Activated gamma-delta T cell treated with Interleukin-2 at 50 U/mL for 16 hours (primary cell): ENCODE measurements around the gene TTC9C.
"Not testable (repeated sequence)": the region's sequence is repeated elsewhere in the genome, so short reads cannot be mapped to it uniquely, and the experiment has no call there.

ENCODE experiments used
- DNase-seq: peaks from one replicate; pipeline ENCODE4 v3.0.0-alpha.2; 2020

Gene TTC9C

DNA sequence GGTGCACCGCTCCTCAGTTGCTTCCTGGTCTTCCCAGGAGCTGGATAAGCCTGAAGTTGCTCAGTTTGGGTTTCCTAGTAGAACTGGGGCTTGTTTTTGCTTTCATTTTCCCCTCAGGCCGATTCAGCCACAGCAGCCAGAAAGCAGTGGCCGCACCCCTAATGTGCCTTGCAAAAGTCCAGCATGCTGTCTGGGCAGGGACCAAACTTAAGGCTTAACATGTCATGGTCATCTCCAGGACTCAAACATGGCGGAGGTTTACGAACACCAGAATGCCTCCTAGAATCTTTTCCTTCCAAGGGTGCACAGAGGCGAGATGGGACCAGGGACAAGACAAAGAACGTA, 18.3 kb upstream of the TTC9C start:
- DNase-seq: peak; percentile 19

DNA sequence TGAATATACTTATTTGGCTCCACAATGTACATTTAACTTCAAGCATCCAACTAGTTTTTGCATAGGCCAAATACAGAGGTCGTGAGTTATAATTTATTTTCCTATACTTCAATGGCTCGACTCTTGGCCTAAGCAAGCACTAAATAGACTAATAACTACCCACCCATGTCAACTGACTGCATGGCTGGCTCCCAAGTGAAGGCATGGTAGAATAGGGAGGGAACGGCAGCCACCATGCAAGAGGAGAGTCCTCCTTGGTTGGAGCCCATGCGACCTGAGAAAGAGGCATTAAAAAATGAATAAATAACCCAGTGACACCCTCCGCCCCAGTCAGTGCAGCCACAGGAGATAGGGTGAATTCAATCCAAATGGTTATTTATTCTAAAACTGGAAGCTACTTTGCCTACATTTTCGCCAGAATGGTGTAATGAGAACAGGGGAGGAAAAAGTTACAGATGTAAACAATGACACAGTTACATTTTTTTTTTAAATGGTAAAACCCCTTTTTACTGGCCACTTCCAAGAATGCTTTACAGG, 15.9 kb upstream of the TTC9C start:
- no peak for DNase-seq

DNA sequence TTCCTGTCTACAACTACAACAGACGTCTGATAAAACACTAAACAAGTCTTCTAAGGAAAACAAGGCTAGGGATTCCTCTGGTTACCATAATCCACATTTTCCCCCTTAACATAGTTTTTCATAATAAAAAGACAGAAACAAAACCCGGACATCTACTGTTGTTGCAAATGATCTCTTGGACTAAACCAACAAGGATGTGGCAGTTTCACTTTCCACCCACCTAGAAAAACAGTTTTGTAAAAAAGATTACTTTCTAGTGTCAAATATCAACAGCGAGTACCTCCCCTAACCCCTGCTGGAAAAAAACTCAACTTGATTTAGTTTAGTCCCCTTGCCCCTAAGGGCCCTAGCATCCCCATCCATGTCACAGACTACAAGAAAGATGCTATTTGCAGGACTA, 15.4 kb upstream of the TTC9C start:
- DNase-seq: no peak

DNA sequence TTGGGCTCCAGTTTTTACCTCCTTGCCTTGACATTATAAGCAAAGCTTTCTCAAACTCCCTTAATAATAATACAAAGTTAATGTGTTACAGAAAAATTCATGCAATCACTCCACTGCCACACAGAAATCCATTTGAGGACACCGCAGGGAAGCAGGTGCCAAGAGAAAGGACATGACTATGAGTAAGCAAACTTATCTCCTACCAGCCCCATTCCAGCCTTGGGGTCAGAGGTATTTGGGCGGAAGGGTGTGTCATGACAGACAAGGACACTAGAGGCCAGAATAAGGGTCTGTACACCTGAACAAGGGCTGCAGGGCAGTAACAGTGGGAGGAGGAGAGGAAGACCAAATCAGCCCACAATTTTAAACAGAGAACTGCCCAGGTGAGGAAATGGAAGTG, 14.9 kb upstream of the TTC9C start:
- no peak for DNase-seq

DNA sequence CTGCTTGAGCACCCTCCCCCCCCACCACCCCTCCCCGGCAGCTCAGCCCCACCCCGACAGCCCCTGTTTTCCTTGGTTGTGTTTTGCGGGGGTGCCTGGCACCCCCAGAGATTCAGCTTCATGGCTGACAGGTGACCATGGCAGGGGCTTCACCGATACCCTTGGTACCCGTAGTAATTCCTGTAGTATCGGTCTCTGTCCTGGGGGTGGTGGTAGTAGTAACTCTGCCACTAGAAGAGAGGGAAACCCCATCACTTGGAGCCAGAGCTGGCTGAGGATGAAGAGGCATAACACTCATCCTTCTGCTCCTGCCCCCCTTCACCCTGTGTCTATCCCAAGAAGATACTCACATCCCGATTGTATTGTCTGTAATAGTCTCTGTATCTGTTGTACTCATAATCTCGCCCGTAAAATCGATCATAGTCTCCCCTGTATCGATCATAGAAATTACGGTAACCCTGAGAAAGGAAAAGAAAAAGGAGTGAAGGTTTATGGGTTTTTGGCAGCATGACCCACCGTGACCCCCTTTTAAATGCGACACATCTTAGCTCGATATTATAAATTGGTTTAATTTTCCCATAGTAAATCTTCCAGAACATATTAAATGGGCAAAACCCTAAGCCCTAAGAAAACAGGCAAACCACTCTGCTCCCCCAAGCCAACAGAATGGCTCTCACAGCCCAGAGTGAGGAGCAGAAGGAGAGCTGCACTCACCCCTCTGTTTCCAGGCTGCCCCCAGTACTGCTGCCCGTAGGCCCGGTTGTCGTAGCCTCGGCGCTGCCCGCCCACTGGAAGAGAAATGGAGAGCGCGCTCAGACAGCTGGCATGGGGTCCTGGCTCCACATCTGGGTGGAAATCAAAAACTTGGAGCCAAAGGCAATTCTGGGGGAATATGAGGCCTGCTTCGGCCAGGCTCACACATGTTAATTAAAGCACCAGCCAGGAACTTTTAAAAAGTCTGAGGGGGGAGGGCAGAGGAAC, 12.8 kb upstream of the TTC9C start:
- DNase-seq: no peak

DNA sequence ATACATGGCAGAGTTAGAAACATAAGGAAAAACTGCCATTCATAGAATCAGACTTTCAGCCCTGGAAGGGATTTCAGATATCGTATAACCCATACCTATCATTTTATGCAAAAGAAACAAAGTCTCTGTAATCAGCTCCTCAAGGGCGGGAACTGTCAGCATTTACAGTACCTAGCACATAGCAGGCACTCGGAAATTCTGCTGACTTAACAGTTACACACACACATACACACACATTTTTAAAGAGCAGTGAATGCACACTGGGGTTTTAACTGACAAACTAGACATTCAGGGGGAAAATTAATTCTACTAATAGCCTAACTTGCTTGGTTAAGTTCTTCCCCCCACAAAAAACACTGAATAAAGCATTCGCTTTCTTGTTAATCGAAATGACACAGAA, 12.1 kb upstream of the TTC9C start:
- no peak for DNase-seq

DNA sequence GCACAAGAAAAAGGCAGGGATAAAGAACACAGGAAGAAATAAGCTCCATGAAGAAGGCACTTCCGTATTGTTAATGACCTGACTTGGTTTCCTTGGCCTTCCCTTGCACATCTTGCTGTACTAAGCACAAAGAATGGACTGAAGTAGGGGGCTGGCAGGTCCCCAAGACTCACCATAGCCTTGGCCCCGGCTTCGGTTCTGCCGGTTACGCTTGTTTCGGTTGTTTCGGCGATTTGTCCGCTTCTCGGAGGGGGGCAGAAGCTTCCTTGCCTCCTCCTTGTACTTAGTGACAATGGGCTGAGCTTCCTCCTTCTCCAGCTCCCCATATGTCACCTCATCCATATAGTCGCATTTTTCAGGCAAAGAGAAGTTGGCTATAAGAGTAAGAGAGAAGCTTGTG, 11.5 kb upstream of the TTC9C start:
- DNase-seq: no peak

DNA sequence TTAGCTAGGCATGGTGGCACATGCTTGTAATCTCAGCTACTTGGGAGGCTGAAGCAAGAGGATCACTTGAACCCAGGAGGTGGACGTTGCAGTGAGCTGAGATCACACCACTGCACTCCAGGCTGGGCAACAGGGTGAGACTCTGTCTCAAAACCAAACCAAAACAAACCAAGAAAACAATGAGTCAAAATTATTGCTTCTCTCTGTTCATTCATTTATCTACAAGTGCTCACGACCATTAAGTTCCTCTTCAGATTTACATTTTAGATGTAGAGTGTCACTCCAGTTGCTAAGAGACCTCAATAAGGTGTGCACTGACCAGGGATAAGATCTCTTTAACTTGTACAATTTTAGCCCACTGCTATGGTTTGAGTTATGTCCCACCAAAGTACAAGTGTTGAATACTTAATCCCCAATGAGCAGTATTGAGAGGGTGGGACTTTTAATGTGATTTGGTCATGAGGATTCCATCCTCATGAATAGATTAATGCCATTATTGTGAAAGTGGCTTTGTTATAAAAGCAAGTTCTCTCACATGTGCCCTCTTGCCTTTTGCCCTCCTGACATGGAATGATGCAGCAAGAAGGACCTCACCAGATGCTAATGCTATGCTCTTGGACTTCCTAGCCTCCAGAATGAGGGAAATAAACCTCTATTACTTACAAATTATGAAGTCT, 8.8 kb upstream of the TTC9C start:
- DNase-seq: no peak

DNA sequence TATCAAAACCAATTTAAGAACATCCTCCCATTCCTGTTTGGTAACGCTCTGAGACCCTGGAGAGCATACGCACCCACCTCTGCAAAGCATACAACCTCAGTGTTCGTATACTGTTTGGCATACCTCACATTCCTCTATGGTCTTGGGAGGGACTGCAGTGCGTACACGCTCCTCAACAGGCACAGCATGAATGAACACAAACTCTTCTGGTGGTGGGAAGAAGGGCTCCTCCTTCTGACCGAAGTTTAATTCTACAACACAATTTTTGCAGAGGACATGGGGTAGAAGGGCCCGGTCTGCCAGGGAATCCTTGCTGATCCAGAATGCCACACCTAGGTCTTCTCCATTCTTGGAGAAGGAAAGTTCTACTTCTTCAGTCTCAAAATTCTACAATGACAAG, 6.3 kb upstream of the TTC9C start:
- DNase-seq: no peak

DNA sequence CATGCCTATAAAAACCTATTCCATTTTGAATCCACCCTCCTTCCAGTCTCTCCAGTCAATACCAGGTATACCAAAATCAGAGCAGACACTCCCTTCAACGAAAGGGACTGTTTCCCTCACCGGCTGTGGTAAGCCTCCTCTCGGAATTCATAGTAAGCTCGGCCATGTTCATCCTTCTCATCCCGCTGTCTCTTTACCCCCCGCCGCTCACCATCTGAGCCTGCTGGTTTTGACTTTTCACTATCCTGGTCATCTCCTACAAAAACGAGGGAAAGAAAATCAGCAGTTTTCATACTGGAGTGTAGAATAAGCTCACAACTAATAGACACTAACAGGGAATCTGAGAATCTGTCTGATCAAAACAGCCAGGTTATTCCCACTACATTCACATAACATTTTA, 4.1 kb upstream of the TTC9C start:
- DNase-seq: no peak

DNA sequence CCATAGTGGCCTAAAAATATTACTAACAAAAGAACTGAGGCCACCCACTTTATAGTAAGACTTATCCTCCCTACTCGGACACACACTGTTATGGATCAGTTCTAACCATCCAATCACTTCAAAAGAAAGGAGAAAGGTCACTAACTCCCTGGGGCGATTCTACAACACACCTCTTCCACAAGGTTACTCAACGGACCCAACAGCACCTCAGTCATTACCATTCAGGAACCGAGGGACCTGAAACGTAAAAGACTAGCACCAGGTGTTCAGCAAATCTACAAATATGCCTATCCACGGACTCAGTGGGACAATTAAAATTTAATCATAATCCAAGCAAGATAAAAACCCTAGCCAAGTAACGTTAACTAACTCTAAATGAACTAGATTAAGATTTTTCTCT, 2.6 kb upstream of the TTC9C start:
- DNase-seq: no peak

DNA sequence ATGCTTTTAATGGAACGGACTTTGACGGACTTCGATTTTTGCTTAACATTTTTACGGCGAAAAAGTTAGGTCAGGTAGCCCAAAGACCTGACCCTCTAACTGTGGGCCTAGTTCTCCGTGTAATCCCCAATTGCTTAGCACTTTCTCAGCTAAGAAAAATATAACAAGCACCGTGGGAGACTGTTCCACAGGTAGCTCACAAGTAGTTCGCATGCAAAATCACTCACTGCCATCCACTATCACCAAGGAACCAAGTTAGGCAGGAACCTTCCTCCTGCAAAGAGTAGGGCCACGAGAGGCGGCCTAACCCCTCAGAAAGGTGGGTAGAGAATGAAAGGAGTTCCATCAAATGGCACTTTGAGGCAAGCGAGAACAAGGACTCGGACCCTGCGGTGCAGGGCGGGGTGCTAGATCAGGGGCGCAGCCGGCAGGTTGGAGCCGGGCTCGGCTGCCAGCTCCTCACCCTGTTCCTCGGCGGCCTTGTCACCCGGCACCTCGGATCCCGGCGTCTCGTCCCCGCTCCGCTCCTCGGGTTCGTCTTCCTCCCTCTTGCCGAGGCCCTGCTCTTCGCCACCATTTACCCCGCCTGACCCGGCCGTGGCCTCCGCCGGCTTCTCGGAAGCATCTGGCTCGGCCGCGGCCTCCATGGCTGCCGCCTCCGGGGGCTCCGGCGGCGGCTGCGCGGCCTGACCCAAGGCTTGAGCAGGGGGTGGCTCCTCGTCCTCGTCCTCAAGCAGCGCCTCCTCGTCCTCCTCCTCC, 2.0 kb upstream of the TTC9C start:
- no peak for DNase-seq

DNA sequence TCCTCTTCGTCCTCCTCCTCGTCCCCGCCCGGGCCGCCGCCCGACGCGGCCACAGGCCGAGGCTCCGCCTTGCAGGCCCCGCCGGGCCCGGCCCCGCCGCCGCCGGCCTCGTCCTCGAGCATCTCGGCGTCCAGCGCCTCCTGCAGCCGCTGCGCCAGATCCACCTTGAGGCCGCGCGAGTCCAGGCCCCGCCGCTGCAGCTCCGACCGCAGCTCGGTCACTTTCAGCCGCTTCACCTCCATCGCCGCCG, 1.4 kb upstream of the TTC9C start:
- DNase-seq: no peak

DNA sequence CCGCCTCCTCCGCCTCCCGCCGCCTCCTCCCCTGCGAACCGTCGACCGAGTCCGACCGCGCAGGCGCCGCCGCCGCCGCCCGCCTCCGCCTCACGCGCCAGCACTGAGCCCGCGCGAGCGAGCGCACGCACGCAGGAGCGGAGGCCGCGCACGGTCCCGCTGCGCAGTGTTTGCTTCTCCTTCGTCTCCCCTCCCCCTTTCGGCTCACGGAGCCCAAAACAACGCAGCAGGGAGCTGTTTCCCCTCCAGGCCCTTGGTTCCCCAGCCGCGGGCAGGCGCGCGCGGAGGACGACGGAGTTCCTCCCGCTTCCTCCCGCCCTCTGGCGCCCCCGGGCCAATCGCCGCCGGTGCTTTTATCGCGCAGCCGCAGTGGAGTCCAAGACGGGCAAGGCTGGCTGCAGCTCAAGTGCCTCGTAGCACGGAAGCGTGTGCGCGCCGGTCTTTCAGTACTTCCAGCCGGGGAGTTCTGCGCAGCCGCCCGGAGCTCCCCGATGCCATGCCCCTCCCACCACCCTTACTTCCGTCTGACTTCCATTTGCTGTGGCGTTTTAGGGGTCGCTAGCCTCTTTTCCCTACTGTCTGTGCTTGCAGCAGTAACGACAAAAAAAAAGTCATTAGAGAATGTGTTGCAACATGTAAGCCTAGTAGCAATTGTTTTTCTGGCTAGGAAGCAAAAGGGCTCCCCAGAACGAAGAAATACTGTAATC, 968 bp upstream of the TTC9C start, which contains the start of gene HNRNPUL2:
HNRNPUL2 (minus strand) TSS at position 293 of the 707 bp plus-strand sequence. CDS start 301 bp downstream, outside the sequence.
- DNase-seq: peak; percentile 98

DNA sequence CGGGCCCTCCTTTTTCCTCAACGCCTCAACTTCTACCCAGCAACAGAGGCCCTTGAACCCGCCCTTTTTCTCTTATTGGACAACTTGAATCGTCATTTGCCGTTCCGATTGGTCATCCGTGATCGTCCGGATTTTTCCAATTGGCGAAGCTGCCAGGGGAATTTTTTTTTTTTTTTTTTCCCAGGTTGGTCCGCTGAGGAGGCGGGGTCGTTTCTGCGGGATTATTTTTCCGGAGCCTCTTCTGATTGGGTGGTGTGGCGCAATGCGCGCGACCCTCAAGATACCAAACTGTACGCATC, 465 bp upstream of the TTC9C start:
- DNase-seq: peak; percentile 80

DNA sequence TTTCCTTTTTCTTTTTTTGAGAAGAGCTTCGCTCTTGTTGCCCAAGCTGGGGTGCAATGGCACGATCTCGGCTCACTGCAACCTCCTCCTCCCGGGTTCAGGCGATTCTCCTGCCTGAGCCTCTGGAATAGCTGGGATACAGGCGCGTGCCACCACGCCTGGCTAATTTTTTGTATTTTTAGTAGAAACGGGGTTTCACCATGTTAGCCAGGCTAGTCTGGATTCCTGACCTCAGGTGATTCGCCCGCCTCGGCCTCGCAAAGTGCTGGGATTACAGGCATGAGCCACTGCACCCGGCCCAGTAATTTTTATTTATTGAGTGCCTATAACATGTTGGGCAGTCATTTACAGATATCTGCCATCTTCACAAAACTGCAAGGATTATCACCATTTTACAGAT, 1.8 kb downstream of the TTC9C start:
- DNase-seq: not testable (repeated sequence)

DNA sequence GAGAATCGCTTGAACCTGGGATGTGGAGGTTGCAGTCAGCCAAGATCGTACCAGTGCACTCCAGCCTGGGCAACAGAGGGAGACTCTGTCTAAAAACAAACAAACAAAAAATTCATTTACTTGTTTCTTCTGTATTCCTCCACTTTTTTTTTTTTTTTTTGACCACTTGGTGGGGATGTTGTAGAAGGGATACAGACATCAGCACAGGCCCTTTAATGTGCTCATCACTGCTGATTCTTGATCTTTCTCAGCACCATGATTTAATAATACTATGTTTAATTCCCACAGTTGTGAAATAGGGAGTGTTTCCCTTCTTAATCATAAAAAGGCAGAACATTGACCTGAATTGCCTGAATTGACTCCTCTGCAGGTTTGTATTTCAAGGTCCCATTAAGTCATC, 4.5 kb downstream of the TTC9C start:
- DNase-seq: no peak

DNA sequence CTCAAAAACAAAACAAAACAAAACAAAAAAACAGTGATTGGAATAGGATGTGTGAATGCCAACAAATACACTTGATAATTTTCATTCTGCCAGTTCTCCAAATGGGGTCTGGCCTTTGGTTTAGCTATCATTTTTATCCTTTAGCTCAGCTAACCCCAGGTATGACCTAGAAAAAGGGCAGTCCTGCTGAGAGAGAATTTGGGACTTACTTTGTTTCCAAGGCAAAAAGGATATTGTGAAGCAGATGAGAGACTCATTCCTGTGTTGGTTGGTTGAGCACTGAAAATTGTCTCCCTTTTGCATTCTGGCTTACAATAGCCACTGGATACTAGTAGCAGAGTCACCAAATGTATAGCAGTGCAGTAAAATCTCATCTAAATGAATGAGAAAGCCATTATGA, 8.9 kb downstream of the TTC9C start:
- no peak for DNase-seq

DNA sequence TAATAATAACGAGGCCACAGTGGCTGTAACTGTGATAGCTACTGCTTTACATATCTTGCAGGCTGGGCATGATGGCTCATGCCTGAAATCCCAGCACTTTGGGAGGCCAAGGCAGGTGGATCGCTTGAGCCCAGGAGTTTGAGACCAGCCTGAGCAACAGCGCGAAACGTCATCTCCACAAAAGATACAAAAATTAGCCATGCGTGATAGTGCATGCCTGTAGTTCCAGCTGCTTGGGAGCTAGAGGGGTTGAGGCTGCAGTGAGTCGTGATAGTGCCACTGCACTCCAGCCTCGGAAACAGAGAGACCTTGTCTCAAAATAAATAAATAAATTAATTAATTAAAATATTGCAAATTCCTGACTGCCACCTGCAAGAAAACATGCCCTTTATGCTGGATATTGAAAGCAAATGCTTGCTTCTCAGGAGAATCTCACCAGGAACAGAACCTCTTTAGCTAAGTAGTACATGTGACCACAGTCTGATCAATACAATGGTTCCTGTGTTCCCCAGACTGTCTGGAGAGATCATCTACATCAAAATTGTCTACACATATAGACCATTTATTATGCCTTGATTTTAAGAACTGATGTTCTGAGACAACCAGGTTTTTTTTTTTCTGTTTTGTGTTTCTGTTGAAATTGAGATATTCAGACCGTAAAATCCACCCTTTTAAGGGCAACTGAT, 19.3 kb downstream of the TTC9C start:
- DNase-seq: no peak

DNA sequence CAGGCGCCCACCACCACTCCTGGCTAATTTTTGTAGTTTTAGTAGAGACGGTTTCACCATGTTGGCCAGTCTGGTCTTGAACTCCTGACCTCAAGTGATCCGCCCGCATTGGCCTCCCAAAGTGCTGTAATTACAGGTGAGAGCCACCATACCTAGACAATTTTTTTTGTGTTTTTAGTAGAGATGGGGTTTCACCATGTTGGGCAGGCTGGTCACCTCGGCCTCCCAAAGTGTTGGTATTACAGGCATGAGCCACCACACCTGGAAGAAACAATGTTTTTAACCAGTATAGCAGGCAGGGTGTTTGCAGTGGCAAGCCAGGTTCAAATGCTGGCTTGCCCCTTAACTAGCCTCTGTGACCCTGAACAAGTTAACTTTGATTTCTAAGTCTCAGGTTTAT, 21.6 kb downstream of the TTC9C start:
- DNase-seq: not testable (repeated sequence)

DNA sequence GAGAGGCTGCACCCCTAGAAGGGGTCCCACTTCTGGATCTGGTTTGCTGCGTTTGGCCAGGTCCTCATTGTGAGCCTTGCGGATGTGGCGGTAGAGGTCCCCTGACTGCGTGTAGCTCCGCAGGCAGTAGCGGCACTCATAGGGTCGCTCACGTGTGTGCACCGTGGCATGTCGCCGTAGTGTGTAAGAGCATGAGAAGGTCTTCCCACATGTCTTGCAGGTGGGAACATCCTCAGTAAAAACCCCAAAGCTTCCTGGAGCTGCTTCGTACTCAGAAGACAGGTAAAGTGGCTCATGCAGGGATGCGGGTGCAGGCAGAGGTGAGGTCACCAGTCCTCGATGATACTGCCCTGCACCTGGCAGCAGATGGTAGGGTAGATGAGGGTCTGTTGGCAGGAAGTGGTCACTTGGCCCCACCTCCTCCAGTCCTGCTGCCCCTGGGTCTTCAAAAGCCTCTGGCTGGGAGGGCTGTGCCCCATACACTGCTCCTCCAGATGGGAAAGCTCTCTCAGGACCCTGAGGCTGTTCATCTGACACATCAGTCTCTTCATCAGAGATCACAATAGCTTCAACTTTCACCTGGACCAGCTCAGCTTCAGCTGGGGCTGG, 24.0 kb downstream of the TTC9C start:
- DNase-seq: no peak
